Mesothelial cell of epicardium (in vitro differentiated cells): ENCODE data around the gene SCNN1B. TPM values are rescaled to one million over a fixed set of nuclear protein-coding genes. Genes with fewer than 3 reads are reported as not detected.
"Not testable (repeated sequence)": the region's sequence is repeated elsewhere in the genome, so short reads cannot be mapped to it uniquely, and the experiment has no call there.

ENCODE experiments used
- DNase-seq, 2 experiments: peaks; one replicate each; pipeline ENCODE4 v3.0.0; 2021; ENCODE audit warnings: low spot score in 2 of 2; ENCODE audit not compliant: unreplicated experiment in 2 of 2
- H3K27ac Mint-ChIP-seq: 2 replicates; pipeline ENCODE4 v1.8.0; 2021; ENCODE audit warnings: mixed read lengths
- H3K27me3 Mint-ChIP-seq: 2 replicates; pipeline ENCODE4 v1.8.0; 2021; ENCODE audit warnings: low read depth, mixed read lengths
- H3K36me3 Mint-ChIP-seq: 2 replicates; pipeline ENCODE4 v1.8.0; 2021; ENCODE audit warnings: mixed read lengths
- H3K4me1 Mint-ChIP-seq: 2 replicates; pipeline ENCODE4 v1.8.0; 2021; ENCODE audit warnings: mixed read lengths
- H3K4me3 Mint-ChIP-seq: 2 replicates; pipeline ENCODE4 v1.8.0; 2021; ENCODE audit warnings: mild to moderate bottlenecking, moderate library complexity, mixed read lengths
- H3K9me3 Mint-ChIP-seq: 2 replicates; pipeline ENCODE4 v1.8.0; 2021; ENCODE audit warnings: mixed read lengths
- CTCF ChIP-seq: fragments of 200-600 bp; sonication (generic); IDR thresholded peaks from one replicate; pipeline ENCODE4 v1.5.0; 2021; ENCODE audit warnings: antibody characterized with exemption; ENCODE audit not compliant: unreplicated experiment
- total RNA-seq: library from RNA; stranded (reverse); gene quantifications from 3 replicates; pipeline ENCODE4 v1.2.1, GENCODE V29; 2021

SCNN1B gene
- total RNA-seq, 1 donor from 2014 or later, result not detected

DNA sequence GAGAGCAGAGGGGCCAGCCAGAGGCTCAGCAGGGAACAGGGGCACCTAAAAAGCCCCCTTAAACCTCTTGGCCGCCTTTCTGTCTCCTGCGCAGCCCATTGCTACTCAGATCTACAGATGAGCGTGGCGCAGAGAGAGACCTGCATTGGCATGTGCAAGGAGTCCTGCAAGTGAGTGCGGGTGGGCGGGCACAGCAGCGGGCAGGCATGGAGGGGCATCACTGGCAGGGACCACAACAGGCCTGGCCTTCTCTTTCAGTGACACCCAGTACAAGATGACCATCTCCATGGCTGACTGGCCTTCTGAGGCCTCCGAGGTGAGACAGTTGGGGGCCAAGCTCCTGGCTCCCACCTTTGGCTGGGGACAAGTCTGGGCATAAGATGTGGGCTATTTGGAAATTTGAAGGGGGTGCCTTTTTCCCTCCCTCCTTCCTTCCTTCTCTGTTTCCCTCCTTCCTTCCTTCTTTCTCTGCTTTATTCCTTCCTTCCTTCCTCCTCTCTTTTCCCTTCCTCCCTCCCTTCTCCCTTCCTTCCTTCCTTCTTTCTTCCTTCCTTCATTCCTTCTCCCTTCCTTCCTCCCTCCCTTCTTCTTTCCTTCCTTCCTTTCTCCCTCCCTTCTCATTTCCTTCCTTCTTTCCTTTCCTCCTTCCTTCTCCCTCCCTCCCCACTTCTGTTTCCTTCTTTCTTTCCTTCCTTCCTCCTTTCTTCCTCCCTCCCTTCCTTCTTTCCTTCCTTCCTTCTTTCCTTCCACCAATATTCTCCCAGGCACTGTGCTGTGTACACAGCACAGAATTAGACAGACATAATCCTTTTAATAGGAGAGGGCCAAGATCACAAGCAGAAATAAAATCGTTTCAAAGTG lies 75.2 kb downstream of the SCNN1B start:
- no peak overlapping the region for H3K4me3 Mint-ChIP-seq
- no peak for TF ChIP-seq CTCF
- H3K27ac Mint-ChIP-seq, result no peak overlapping the region
- no peaks in the 10 kb centered on the region for H3K9me3 Mint-ChIP-seq
- H3K27me3 Mint-ChIP-seq, result peaks cover 19% of the 10 kb centered on the region
- no peaks in the 10 kb centered on the region for H3K36me3 Mint-ChIP-seq
- no peaks in the 10 kb centered on the region for H3K4me1 Mint-ChIP-seq
- DNase-seq, result no peak

- DNase-seq, result no peak
- Mint-ChIP-seq H3K4me1 (no peaks in the 10 kb centered on the region), H3K27me3 (peaks cover 19% of the 10 kb centered on the region), H3K27ac (no peak overlapping the region), H3K36me3 (no peaks in the 10 kb centered on the region), H3K9me3 (no peaks in the 10 kb centered on the region), H3K4me3 (no peak overlapping the region)
- TF ChIP-seq CTCF, result no peak
Measured at GRCh38 chr16:23378256-23378655, 76.2 kb downstream of the SCNN1B start.

DNA sequence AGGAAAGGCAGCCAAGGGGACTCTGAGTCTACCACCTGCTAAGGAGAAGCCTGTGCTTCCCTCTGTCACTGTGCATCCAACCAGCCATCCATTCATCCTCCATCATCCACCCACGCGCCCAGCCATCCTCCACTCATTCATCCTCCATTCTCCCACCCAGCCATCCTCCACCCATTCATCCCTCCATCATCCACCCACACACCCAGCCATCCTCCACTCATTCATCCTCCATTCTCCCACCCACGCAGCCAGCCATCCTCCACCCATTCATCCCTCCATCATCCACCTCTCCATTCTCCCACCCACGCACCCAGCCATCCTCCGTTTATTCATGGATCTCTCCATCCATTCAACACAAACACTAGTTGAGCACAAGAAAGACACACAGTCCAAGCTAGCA lies 76.8 kb downstream of the SCNN1B start:
- no peak for TF ChIP-seq CTCF
- no peaks in the 10 kb centered on the region for H3K9me3 Mint-ChIP-seq
- H3K36me3 Mint-ChIP-seq, result no peaks in the 10 kb centered on the region
- H3K27ac Mint-ChIP-seq, result no peak overlapping the region
- DNase-seq, result no peak
- H3K4me1 Mint-ChIP-seq, result no peaks in the 10 kb centered on the region
- H3K27me3 Mint-ChIP-seq, result peaks cover 15% of the 10 kb centered on the region
- H3K4me3 Mint-ChIP-seq, result no peak overlapping the region

GRCh38 chr16:23379707-23380106 lies 77.6 kb downstream of the SCNN1B start:
- H3K27me3 Mint-ChIP-seq, result peaks cover 15% of the 10 kb centered on the region
- H3K9me3 Mint-ChIP-seq, result no peaks in the 10 kb centered on the region
- no peak for TF ChIP-seq CTCF
- H3K27ac Mint-ChIP-seq, result no peak overlapping the region
- no peaks in the 10 kb centered on the region for H3K4me1 Mint-ChIP-seq
- H3K4me3 Mint-ChIP-seq, result no peak overlapping the region
- DNase-seq, result no peak
- no peaks in the 10 kb centered on the region for H3K36me3 Mint-ChIP-seq

DNA sequence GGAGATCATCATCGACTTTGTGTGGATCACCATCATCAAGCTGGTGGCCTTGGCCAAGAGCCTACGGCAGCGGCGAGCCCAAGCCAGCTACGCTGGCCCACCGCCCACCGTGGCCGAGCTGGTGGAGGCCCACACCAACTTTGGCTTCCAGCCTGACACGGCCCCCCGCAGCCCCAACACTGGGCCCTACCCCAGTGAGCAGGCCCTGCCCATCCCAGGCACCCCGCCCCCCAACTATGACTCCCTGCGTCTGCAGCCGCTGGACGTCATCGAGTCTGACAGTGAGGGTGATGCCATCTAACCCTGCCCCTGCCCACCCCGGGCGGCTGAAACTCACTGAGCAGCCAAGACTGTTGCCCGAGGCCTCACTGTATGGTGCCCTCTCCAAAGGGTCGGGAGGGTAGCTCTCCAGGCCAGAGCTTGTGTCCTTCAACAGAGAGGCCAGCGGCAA lies 78.4 kb downstream of the SCNN1B start:
- Mint-ChIP-seq H3K27me3 (peaks cover 15% of the 10 kb centered on the region), H3K9me3 (no peaks in the 10 kb centered on the region)

GRCh38 chr16:23381702-23382101 lies 79.6 kb downstream of the SCNN1B start:
- not testable (repeated sequence) for H3K9me3 Mint-ChIP-seq, H3K27ac Mint-ChIP-seq, DNase-seq, H3K4me1 Mint-ChIP-seq, H3K4me3 Mint-ChIP-seq, H3K36me3 Mint-ChIP-seq
- H3K27me3 Mint-ChIP-seq, result peaks cover 15% of the 10 kb centered on the region

More for the DNA sequence above, 78.4 kb downstream of the SCNN1B start:
- H3K4me3 Mint-ChIP-seq, result no peak overlapping the region
- no peak overlapping the region for H3K27ac Mint-ChIP-seq
- no peaks in the 10 kb centered on the region for H3K4me1 Mint-ChIP-seq
- no peak for TF ChIP-seq CTCF
- no peaks in the 10 kb centered on the region for H3K36me3 Mint-ChIP-seq
- DNase-seq, result no peak
